Inferior parietal cortex (tissue), 1 donor: ENCODE measurements around the gene NT5DC3.
A peak's percentile ranks its signal among the peaks of the same experiment; 100 is the strongest.

Source experiments
- DNase-seq: peaks from one replicate; pipeline ENCODE4 v3.0.0-alpha.2; 2016; ENCODE audit errors: extremely low spot score

NT5DC3 gene

DNA sequence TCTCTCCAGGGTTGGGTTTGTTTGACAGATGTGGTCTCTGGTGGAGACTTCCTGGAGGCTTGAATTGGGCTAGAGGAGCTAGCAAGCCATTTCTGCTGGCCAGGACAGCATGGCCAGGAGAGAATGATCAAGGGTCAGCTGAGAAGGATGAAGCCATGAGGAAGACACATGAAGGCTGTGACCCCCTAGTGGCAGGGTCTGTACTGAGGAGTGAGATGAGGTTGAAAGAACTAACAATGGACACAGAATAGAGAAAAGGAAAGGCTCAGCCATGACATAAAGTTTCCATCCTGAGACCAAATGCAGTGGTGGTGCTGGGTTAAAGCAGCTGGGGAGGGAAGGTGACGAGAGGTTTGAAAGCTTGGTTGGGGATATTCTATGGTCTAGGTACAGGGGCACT, 89.9 kb downstream of the NT5DC3 start:
- DNase-seq = no peak

DNA sequence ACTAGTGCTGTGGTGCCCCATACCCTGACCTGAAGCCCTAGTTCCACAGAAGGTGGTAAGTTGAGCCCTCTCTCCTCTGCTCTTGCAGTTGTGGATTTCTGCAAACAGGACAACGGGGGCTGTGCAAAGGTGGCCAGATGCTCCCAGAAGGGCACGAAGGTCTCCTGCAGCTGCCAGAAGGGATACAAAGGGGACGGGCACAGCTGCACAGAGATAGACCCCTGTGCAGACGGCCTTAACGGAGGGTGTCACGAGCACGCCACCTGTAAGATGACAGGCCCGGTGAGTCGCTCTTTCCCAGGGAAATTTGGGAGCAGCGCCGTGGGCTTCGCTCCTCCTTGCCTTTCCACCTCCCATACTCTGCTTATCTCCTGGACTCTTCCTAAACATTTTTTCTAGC, 92.2 kb downstream of the NT5DC3 start:
- no peak for DNase-seq

DNA sequence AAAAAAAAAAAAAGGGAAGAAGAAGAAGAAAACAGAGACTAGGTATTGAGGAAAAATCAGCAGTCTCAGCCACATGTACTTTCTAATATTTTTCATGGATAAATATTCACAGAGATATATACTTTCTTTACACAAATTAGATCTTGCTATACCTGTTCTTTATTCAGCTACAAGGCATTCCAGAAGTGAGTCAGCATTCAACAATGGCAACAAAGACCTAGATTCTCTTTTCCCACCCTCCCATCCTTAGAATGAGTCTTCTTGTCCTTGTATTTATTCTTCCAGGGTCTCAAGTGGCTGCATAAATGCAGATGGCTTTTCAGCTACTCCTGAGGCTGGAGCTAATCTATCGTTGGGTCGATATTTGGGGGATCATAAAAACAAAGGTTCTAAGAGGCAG, 93.0 kb downstream of the NT5DC3 start:
- no peak for DNase-seq

DNA sequence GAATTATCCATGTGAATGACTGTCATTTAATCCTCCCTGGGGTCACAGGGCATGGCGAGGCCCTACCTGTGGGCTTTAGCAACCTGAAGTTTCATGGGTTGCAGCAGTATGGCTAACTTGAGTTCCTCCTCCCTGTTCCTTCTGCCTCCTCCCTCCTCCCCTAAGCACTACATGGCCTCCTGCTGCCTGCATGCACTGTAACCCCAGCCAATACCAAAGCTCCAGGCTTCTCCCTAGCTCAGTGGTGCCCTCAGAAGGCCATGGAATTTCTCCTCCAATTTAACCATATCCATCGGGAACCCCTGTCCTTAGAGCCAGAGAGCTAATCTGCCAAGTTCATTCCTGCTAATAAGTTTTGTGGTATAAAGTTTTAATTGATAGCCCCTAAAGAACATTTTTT, 95.1 kb downstream of the NT5DC3 start:
- no peak for DNase-seq

DNA sequence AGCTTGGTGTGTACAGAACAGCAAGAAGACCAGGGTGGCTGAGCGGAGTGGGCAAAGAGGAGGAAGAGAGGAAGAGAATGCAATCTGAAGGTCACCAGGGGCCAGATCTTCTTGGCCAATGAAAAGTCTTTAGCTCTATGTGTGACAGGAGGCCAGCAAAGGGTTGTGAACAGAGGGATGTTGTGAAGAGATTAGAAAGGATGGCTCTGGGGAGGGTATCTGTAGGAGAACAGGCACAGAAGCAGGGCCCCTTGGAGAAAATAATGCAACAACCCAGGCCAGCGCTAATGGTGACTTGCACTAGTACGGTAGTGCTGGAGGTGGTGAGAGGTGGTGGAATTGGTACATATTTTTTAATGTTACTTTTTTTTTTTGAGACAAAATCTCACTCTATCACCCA, 97.2 kb downstream of the NT5DC3 start:
- no peak for DNase-seq

DNA sequence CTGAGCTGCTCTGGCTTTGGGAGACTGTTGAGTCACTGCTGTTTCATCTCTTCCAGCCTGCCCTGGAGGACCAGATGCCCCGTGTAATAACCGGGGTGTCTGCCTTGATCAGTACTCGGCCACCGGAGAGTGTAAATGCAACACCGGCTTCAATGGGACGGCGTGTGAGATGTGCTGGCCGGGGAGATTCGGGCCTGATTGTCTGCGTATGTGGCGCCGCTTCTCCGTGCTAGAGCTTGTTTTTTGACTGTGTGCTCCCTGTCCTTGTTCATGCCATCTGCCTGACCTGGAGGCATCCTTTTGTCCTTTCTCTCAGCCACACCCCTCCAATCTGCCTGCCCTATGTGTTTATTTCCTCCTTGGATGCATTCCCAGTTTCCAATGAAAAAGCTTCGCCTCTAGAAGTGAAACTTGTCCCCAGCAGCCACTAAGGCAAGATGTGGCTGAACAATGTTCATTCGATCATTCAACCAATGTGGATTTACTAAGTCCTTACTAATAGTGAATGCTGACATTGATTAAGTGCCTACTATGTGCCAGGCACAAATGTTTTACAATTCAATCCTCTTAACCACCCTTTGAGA, 98.6 kb downstream of the NT5DC3 start:
- DNase-seq = peak; percentile 6

DNA sequence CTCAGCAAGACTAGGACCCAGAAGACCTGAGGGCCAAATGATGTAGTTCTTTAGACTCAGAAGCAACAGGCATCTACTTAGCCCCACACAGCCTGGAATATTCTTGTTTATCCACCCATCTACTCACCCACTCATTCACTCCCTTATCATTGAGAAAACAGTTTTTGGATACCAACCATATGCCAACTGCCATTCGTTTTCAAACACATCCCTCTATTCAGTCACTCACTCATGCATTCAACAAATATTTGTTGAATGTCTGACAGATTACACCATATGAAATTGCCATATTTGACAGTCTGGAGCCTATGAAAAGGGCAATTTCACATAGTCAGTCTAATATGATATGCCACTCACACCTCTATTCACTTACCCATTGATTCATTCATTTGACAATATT, 103.2 kb downstream of the NT5DC3 start:
- DNase-seq = no peak

DNA sequence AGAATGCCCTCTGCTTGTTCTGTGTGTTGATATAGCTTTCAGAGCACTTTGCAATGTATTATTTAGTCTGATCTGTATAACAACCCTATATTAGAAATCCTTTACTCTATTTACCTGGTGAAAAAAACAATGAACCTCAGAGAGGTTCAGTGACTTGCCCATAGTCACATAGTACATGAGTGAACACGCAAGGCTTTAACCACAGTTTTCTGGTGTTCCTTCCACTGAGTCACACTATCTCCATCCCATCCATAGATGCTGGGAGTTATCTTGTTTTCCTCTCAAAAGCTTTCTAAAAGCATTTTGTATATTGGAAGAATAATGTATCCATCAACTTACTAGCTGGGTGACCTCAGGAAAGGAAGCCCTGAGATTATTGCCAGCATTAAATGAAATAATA, 104.5 kb downstream of the NT5DC3 start:
- DNase-seq = no peak

DNA sequence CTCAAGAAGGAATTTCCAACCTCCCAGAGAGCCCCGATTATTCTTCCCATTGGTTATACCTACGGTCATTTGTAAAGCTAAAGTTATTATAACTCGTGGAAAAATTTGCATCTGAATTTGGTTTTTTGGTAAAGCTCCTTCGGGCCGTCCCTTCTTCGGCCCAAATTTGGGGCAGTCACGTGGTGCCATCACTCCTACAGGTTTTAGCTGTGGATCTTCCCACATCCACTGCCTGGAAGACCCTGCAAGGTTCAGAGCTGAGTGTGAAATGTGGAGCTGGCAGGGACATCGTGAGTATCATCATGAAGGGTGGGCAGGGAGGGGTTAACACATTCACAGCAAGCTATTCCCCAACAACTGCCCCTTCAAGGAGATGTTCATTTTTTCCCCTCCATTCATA, 105.7 kb downstream of the NT5DC3 start:
- DNase-seq = no peak

DNA sequence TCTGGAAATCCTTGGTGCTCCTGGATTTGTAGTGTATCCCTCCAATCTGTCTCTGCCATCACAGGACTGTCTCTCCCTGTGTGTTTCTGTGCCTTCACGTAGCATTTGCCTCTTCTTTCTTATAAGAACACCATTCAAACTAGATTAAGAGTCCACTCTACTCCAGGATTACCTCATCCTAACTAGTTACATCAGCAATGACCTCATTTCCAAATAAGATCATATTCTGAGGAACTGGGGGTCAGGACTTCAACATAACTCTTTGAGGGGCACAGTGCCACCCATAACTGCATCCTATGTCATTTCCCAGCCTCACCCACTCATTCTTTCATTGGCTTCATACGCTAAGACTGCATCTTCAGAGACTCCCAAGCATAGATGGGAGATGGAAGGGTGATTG, 106.2 kb downstream of the NT5DC3 start:
- DNase-seq = no peak

DNA sequence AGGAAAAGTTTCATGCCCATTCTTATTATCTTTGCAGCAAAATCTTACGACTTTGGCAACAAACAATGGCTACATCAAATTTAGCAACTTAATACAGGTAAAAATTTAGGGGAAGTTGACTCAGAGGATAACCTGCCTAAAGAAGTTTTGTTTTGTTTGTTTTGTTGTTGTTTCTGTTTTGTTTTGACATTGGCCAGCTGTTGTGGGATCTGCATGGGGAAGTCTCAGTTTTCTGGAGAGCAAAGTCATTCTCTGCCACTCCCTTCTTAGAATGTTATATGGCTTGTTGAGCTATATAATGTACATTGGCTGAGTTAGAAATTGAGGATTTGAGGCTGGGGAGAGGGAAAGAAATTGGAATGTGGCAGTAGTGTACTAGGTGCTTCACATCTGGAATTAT, 109.5 kb downstream of the NT5DC3 start:
- no peak for DNase-seq

DNA sequence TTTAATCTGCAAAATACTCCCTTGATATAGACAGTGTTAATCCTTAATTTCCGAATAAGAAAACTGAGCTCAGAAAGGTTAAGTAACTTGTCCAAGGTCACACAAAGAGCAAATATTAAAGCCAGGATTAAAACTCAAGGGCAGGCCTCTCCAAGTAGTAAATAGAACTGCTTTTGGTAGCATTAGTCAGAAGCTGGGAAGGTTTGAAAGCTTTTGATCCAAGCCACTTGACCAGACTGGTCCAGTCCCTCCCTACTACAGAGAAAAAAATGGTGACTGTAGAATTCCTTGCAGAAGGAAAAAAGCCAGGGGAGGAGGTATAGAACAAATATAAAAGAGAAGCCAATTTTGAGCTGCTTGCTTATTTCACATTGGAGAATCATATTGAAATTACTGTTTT, 111.5 kb downstream of the NT5DC3 start:
- DNase-seq = no peak

DNA sequence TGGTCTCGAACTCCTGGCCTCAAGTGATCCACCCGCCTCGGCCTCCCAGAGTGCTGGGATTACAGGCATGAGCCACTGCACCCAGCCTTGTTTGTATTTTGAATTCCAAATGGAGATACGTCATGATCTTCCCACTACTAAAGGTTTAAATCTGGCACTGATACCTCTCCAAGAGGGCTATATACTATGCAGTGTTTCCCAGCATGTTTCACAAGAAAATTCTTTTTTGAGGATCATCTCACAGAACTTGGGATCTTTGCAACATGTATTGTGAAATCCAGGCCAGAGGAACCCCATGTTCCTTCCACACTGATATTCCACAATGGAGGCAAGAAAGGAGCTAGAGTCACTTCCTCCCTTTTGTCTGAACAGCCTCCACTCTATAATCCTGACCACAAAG, 112.7 kb downstream of the NT5DC3 start:
- no peak for DNase-seq

DNA sequence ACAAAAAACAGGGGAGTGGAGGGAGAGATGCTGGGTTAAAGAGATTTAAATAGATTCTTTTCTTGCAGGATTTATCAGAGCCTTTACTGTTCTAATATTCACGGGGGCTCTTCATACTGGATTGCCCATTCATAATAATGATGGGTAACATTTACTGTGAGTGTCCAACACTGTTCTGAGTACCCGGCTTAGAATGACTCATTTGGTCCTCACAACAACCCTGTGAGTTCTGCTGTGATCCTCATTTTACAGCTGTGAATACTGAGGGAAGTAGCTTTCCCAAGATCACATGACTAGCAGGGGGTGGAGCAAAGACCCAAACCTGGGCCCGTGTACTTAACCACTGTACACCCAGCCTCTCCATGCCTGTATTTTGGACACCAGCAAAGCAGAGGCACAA, 113.4 kb downstream of the NT5DC3 start:
- DNase-seq = no peak

DNA sequence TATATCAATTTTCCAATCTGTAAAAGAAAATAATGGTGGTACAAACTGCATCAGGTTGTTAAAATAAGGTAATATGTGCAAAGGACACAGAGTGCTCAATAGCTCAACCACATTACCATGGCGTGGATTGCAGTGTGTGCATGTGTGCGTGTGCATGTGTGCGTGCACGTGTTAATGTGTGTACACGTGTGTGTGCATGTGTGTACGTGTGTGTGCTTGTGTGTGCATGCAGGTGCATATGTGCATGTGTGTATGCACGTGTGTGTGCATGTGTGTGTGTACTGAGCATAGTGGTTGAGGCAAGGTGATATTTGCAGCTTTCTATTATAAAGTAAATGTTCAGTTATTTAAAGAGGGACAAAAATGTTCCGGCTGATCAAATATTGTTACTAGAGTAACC, 115.6 kb downstream of the NT5DC3 start:
- DNase-seq = no peak
